GM21526 (cell line): Measurements from ENCODE around the gene PARVB.
"Not testable (repeated sequence)": the region's sequence is repeated elsewhere in the genome, so short reads cannot be mapped to it uniquely, and the experiment has no call there.

ENCODE experiments used
- ATAC-seq: cut with Tn5 transposase; IDR thresholded peaks from one replicate; pipeline ENCODE4 v1.9.1; 2021; ENCODE audit warnings: moderate library complexity; ENCODE audit not compliant: unreplicated experiment, low FRiP score

PARVB gene

GRCh38 chr22:44051358-44051757 lies 27.3 kb downstream of the PARVB start:
- ATAC-seq: no peak

GRCh38 chr22:44051961-44052360 lies 27.9 kb downstream of the PARVB start:
- ATAC-seq: no peak

GRCh38 chr22:44055805-44056204 lies 31.7 kb downstream of the PARVB start:
- no peak for ATAC-seq

DNA sequence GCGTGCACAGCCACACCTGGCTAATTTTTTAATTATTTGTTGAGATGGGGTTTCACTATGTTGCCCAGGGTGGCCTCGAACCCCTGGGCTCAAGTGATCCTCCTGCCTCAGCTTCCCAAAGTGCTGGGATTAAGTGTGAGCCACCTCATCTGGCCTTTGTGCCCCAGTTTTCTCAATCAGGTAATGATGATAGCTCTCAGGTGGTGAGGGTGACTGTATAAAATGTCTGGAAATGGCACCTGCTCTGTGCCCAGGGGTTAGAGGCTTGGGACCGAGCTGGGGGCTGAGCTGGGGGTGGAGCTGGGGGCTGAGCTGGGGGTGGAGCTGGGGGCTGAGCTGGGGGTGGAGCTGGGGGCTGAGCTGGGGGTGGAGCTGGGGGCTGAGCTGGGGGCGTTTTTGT lies 32.5 kb downstream of the PARVB start:
- ATAC-seq: not testable (repeated sequence)

DNA sequence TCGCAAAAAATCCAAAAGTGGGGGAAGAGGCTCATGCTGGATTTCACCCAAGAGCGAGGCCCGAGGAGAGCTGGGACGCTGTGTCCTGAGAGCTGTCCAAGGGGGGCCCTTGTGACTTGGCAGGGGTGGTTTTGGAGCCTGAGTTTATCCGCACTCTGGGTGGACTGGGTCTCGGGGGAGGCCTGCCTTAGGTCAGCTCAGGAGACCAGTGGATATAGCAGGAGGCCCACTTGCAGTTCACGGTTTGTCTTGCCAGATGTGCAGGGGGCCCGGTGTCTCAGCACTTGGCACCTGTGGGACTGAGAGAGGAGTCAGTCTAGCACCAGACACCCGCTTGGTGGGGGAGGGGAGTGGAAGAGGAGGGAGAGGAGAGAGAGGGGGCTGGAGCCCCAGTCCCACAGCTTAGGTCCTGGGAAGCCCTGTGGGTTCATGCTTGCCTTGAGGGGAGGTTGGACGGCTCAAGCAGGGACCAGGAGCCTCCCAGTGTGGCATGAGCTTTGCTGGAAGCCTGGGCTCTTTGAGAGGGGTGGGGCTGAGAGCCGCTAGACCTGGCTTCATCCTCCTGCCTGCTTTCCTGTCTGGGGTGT lies 33.4 kb downstream of the PARVB start:
- ATAC-seq: no peak

DNA sequence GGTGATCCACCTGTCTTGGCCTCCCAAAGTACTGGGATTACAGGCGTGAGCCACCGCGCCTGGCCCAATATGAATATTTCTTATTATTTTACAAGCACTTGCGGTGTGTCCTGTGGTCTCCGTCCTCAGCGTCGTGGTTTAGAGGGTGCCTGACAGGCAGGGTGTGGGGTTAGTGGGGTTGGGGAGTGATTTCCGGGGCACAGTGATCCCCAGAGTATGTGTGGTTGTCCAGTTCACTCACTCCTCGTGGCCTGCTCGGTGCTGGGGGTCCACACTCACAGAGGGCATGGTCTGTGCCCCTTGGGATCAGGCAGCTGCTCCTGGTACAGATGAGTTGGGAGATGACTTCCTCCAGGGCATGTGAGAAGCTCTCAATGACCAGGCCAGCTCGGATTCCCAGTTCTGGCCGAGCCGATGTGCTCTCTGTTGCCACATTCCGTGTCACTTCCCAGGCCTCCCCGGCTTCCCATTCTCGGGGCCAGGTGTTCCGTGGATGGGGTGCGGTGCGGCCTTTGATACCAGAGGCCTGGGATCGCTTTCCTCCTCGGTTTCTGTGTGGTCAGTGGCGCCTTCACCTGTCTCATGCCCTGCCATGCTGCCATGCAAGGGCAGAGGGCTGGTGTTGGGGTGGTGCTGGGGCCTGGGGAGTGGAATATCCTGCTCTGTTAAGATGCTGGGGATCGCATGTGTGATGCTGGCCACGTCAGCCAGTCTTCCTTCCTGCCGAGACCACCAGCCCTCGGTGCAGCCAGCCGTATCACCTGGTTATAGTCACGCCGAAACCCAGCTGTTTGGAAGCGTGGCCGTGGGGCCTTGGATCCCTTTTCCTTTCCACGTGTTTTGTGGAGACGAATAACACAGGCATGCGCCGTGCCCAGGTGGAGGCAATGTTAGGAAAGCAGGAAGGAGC lies 39.6 kb downstream of the PARVB start:
- no peak for ATAC-seq

DNA sequence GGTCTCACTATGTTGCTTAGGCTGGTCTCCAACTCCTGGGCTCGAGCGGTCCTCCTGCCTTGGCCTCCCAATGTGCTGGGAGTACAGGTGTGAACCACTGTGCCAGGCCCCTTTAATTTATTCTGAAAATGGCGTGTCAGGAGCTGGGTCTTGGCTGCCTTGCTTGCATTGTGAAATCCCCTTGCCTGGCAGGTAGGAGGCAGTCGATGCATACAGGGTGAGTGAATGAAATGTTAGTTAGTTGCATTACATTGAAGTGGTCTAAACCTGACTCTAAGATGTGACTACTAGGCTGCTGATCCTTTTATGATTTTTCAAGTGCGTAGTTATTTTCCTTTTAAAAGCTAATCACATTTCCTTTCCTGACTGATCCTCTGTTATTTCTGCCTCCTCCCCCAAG lies 42.9 kb downstream of the PARVB start:
- no peak for ATAC-seq

DNA sequence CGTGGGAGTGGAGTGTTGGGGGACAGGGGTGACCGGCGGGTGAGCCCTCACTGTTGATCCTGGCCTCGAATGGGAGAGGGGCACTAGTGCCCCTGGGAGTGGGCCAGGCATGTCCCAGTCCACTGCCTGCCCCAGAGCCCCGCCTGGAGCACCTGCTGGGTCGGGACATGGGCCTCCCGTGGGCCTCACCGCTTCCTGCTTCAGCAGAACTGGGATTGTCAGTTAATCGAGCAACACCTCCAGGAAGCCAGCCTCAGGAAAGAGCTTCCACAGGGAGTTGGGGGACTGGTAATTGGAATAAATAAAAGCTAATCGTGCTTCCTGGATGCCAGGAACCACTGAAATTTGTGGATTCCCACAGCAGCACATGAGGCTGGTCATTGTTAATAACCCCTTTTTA lies 43.8 kb downstream of the PARVB start:
- ATAC-seq: no peak

GRCh38 chr22:44068422-44069191 lies 44.5 kb downstream of the PARVB start:
- no peak for ATAC-seq

- ATAC-seq: no peak
Measured at GRCh38 chr22:44070029-44070428, 45.9 kb downstream of the PARVB start.

DNA sequence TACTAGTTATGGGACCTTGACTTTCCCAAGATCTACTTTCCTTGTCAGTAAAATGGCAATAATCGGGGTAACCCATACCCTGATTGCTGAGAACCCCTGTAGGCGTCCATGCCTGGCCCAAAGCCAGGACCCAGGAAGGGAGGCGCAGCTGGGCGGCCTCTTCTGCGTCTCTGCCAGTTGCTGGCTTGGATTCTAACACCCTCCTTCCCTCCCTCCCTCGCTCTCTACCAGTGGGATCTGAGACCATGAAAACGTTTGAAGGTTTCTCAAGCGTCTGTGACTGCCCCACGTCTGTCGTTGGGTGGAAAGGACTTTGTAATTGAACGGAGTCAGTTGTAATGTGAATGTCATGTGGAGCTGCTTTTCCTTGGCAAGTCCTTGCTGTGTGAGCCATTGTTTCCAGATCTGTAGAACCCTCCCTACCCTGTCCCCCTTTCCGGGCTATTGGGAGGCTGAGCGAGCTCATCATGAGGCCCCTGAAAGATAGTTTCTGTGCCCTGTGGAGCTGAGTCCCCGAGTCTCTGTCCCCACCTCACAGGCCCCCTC lies 47.8 kb downstream of the PARVB start:
- no peak for ATAC-seq

DNA sequence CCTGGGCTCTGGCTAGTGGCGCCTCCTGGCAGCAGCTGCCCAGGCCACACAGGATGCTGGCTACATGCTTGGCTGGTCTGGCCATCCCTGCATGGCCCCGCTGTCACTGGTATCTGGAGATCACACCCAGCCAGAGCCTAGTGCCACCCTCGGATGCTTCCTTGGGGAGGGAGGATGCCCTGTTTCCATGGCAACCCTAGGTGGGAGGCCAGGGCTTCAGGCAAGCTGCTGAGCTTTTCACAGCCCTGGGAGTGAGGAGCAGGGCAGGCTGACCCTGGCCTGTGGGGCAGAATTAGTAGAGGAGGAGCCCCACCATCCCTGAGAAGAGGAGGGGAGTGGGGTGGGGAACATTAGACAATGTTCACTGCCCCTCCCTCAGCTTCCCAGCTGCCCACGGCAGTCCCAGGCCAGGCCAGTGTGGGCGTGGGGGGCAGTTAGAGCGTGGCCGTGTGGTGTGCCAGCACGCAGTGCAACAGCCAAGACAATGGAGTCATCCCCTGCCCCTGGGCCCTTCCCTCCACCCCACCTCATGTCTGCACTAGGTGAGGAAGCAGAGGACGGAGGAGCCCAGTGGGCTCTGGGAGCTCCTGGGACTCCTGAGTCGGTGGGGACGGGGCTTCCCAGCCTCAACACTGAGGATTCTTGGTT lies 50.4 kb downstream of the PARVB start:
- ATAC-seq: no peak

- ATAC-seq: no peak
Measured at GRCh38 chr22:44075022-44075421, 50.9 kb downstream of the PARVB start.

GRCh38 chr22:44075670-44076069 lies 51.6 kb downstream of the PARVB start:
- no peak for ATAC-seq

GRCh38 chr22:44076825-44077224 lies 52.7 kb downstream of the PARVB start:
- ATAC-seq: no peak

- ATAC-seq: no peak
Measured at GRCh38 chr22:44080936-44081861, 57.1 kb downstream of the PARVB start.

GRCh38 chr22:44082801-44083200 lies 58.7 kb downstream of the PARVB start:
- no peak for ATAC-seq

GRCh38 chr22:44084044-44084772 lies 60.1 kb downstream of the PARVB start:
- ATAC-seq: no peak

- ATAC-seq: no peak
Measured at GRCh38 chr22:44085743-44086270, 61.7 kb downstream of the PARVB start.
